ENCODE results near the gene ATP6V0E1.

DNA sequence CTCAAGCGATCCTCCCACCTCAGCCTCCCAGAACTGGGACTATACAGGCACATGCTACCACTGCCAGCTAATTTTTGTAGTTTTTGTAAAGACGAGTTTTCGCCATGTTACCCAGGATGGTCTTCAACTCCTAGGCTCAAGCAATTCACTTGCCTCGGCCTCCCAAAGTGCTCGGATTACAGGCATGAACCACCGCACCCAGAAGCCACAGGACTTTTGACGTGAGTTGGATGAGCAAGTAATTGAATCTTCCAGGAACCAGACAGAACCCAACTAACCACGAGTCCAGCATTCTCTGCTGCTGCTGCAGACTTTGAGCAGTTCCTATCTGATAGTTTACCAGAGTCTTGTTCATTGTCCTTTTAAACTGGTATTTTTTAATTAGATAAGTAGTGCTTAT lies 9.6 kb upstream of the ATP6V0E1 start:
- TF ChIP-seq, protein P1, sequence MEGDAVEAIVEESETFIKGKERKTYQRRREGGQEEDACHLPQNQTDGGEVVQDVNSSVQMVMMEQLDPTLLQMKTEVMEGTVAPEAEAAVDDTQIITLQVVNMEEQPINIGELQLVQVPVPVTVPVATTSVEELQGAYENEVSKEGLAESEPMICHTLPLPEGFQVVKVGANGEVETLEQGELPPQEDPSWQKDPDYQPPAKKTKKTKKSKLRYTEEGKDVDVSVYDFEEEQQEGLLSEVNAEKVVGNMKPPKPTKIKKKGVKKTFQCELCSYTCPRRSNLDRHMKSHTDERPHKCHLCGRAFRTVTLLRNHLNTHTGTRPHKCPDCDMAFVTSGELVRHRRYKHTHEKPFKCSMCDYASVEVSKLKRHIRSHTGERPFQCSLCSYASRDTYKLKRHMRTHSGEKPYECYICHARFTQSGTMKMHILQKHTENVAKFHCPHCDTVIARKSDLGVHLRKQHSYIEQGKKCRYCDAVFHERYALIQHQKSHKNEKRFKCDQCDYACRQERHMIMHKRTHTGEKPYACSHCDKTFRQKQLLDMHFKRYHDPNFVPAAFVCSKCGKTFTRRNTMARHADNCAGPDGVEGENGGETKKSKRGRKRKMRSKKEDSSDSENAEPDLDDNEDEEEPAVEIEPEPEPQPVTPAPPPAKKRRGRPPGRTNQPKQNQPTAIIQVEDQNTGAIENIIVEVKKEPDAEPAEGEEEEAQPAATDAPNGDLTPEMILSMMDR (IDR thresholded peaks at IDR 0.05; ENCODE audit: low read depth, low read length) = no peak
- no peak for TF ChIP-seq EZH2phosphoT487 (IDR thresholded peaks at IDR 0.05; ENCODE audit: low read depth)

Measured in OCI-LY3 (cell line).